ENCODE results near the gene AGPS. TPM values are rescaled to one million over a fixed set of nuclear protein-coding genes. Genes with fewer than 3 reads are reported as not detected.

AGPS gene
- total RNA-seq, 1 experiment from 2014 or later: 60.9 TPM

DNA sequence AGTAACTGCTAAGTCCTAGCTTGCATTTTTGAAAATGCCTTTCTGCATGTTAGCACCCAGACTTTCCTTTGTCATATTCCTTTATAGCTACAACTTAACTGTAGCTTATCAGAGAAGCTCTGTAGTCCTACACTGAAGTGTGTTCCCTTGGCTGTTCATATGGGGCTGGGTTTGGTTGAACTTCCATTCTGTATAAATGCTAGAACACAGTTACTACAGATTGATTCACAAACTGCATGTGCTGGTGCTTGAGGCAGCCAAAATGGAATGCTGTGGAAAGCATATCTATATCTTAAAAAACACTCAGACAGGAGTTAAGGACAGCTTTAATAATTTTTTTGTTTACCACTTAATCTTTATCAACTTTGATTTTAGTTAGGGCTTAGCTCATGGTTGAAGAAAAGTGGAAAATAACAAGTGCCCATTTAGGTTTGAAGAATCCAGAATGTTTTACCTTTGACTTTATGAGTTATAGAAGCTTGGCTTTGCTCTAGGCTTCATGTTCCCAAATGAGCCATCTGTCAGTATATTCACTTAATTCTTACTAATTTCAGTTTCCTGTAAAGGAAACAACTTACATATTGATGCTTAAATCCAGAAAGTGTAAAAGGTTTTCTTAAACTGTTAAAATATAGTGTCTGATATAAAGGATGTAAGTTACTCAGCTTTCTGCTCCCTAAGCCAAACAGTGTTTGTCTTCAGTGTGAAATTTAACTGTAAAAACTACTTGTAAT, 148.9 kb downstream of the AGPS start:
- Histone ChIP-seq H3K23me2 (ENCODE audit: insufficient read length, low read depth, low read length, poor library complexity, severe bottlenecking) (no peaks in the 10 kb centered on the region), H3K79me2 (ENCODE audit: insufficient read depth, low read length) (no peaks in the 10 kb centered on the region), H2BK20ac (ENCODE audit: low read depth, low read length, poor library complexity, severe bottlenecking) (no peak overlapping the region), H3K14ac (ENCODE audit: insufficient read depth, low read length) (no peak overlapping the region), H4K91ac (ENCODE audit: insufficient read length, low read depth, low read length) (no peak overlapping the region), H3K56ac (ENCODE audit: insufficient read length, low read depth, low read length) (no peak overlapping the region), H4K5ac (ENCODE audit: insufficient read length, low read depth, low read length) (no peak overlapping the region), H3K4ac (ENCODE audit: low read depth, low read length) (no peak overlapping the region), H2BK120ac (ENCODE audit: low read depth, low read length, poor library complexity, severe bottlenecking) (no peak overlapping the region), H4K20me1 (ENCODE audit: control insufficient read depth, insufficient read depth, insufficient read length) (no peaks in the 10 kb centered on the region), H3K4me2 (ENCODE audit: insufficient read depth, insufficient read length, low read length) (no peak overlapping the region), H3K9ac (ENCODE audit: extremely low read depth, insufficient read length, low read length) (no peak overlapping the region), H2AFZ (ENCODE audit: low read length) (no peak overlapping the region), H3K27ac (ENCODE audit: insufficient read length, low read depth, low read length) (no peak overlapping the region), H2BK12ac (ENCODE audit: insufficient read length, low read depth, low read length) (no peak overlapping the region), H4K8ac (replicated peaks; ENCODE audit: insufficient read length, low read depth, low read length) (no peak overlapping the region), H3K27me3 (ENCODE audit: insufficient read depth, low read length) (no peaks in the 10 kb centered on the region), H3T11ph (ENCODE audit: low read length) (no peak overlapping the region), H2BK15ac (ENCODE audit: low read depth, low read length) (no peak overlapping the region), H2BK5ac (ENCODE audit: insufficient read length, low read length) (no peak overlapping the region), H2AK5ac (ENCODE audit: insufficient read length, low read length) (no peak overlapping the region), H3K79me1 (ENCODE audit: insufficient read depth, low read depth, low read length, poor library complexity, severe bottlenecking) (no peaks in the 10 kb centered on the region), H3K23ac (ENCODE audit: insufficient read length, low read depth, low read length) (no peak overlapping the region), H3K4me1 (ENCODE audit: insufficient read depth, low read length) (no peaks in the 10 kb centered on the region), H3K18ac (ENCODE audit: insufficient read length, low read depth, low read length) (no peak overlapping the region), H3K9me3 (ENCODE audit: control insufficient read depth, low read depth, low read length) (peaks cover 8% of the 10 kb centered on the region)
- no peak overlapping the region for H3K4me3 Mint-ChIP-seq
- DNase-seq: no peak
- peaks cover 14 to 16% of the 10 kb centered on the region in 2 experiments for H3K9me3 Mint-ChIP-seq
- TF ChIP-seq, protein P1, sequence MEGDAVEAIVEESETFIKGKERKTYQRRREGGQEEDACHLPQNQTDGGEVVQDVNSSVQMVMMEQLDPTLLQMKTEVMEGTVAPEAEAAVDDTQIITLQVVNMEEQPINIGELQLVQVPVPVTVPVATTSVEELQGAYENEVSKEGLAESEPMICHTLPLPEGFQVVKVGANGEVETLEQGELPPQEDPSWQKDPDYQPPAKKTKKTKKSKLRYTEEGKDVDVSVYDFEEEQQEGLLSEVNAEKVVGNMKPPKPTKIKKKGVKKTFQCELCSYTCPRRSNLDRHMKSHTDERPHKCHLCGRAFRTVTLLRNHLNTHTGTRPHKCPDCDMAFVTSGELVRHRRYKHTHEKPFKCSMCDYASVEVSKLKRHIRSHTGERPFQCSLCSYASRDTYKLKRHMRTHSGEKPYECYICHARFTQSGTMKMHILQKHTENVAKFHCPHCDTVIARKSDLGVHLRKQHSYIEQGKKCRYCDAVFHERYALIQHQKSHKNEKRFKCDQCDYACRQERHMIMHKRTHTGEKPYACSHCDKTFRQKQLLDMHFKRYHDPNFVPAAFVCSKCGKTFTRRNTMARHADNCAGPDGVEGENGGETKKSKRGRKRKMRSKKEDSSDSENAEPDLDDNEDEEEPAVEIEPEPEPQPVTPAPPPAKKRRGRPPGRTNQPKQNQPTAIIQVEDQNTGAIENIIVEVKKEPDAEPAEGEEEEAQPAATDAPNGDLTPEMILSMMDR (conservative IDR thresholded peaks at IDR 0.05): no peak
- no peaks in the 10 kb centered on the region; the same call in none of the 2 replicates for H3K27me3 Mint-ChIP-seq (ENCODE audit: low read depth)
- peaks cover 8 to 21% (median 12%) of the 10 kb centered on the region in 3 experiments for H3K36me3 Mint-ChIP-seq (ENCODE audit: insufficient read depth in 1 of 3, low read depth in 3 of 3)
- H3K27ac Mint-ChIP-seq: no peak overlapping the region
- peaks cover 5 to 16% of the 10 kb centered on the region in 2 experiments for H3K4me1 Mint-ChIP-seq
